Activated T-helper 1 cell treated with anti-CD3 and anti-CD28 coated beads, Interleukin-2, amount 50 U/mL, for 16 hours (primary cell): ENCODE data around the gene RUNX1.

Source experiments
- DNase-seq, 2 donors: peaks; one replicate each; pipeline ENCODE4 v3.0.0-alpha.2; 2020; ENCODE audit warnings: low read depth in 1 of 2, low spot score in 1 of 2

The RUNX1 gene

GRCh38 chr21:35062016-35062415 lies 12.9 kb upstream of the RUNX1 start:
- DNase-seq: no peak

- no peak for DNase-seq
Observed at GRCh38 chr21:35059742-35060141, 10.6 kb upstream of the RUNX1 start.

GRCh38 chr21:35058058-35058457 lies 9.0 kb upstream of the RUNX1 start:
- DNase-seq: no peak

- DNase-seq: no peak
Observed at GRCh38 chr21:35057428-35057827, 8.3 kb upstream of the RUNX1 start.

- no peak for DNase-seq
Observed at GRCh38 chr21:35053356-35054096, 4.4 kb upstream of the RUNX1 start.

GRCh38 chr21:35052801-35053200 lies 3.7 kb upstream of the RUNX1 start:
- DNase-seq: no peak

GRCh38 chr21:35051287-35051818 lies 2.3 kb upstream of the RUNX1 start:
- peak; percentile 68 to 71 for DNase-seq

- DNase-seq: no peak
Observed at GRCh38 chr21:35050348-35051286, 1.5 kb upstream of the RUNX1 start.

- DNase-seq: peak in 1 of 2 donors; percentile 19
Observed at GRCh38 chr21:35048183-35048601, 910 bp downstream of the RUNX1 start.

GRCh38 chr21:35046880-35047229 lies 2.2 kb downstream of the RUNX1 start:
- DNase-seq: no peak

GRCh38 chr21:35046263-35046624 lies 2.9 kb downstream of the RUNX1 start:
- no peak for DNase-seq

- DNase-seq: no peak
Observed at GRCh38 chr21:35045542-35046262, 3.4 kb downstream of the RUNX1 start.

GRCh38 chr21:35044770-35045541 lies 4.1 kb downstream of the RUNX1 start:
- DNase-seq: no peak

GRCh38 chr21:35044128-35044527 lies 5.0 kb downstream of the RUNX1 start:
- DNase-seq: no peak

- no peak for DNase-seq
Observed at GRCh38 chr21:35043549-35043948, 5.6 kb downstream of the RUNX1 start.

GRCh38 chr21:35042836-35043235 lies 6.3 kb downstream of the RUNX1 start:
- no peak for DNase-seq

GRCh38 chr21:35041881-35042280 lies 7.2 kb downstream of the RUNX1 start:
- DNase-seq: no peak

GRCh38 chr21:35041122-35041521 lies 8.0 kb downstream of the RUNX1 start:
- DNase-seq: no peak

- DNase-seq: no peak
Observed at GRCh38 chr21:35039595-35040289, 9.4 kb downstream of the RUNX1 start.

GRCh38 chr21:35038772-35039319 lies 10.3 kb downstream of the RUNX1 start:
- no peak for DNase-seq
